ENCODE results near the gene PSMD8. TPM values are rescaled to one million over a fixed set of nuclear protein-coding genes. Genes with fewer than 3 reads are reported as not detected.

PSMD8 gene
- total RNA-seq, 4 donors from 2014 or later: 28.1 to 171 (median 78.5) TPM

- peaks cover 33% of the 10 kb centered on the region for H3K27me3 ChIP-seq
- no peak overlapping the region for H3K27ac ChIP-seq
- intact Hi-C loops (cut with DNase I; ENCODE audit: low total_unique reads): no loop called here
- no peaks in the 10 kb centered on the region for H3K36me3 ChIP-seq
- H3K4me3 ChIP-seq: no peak overlapping the region
- H3K4me1 ChIP-seq: peaks cover 4 to 10% (median 8%) of the 10 kb centered on the region in 4 donors
- TF ChIP-seq POLR2A (IDR thresholded peaks at IDR 0.05) (no peak), CTCF (IDR thresholded peaks at IDR 0.05) (no peak), POLR2AphosphoS5 (IDR thresholded peaks at IDR 0.05) (no peak), EP300 (IDR thresholded peaks at IDR 0.05; ENCODE audit: low read depth) (no peak)
- DNase-seq: no peak
- in situ Hi-C loops (cut with MboI; ENCODE audit: low pct_ligation_motif_present in 1 of 4, low pct_unique_long_range_greater_than_20kb in 1 of 4, low sequenced_read_pairs in 3 of 4): loop anchor here in 3 of 4 donors (25.0 kb wide), 3 partner anchors 191 to 541 kb away; partner anchors contain the start of genes MRPS12 (in 2 of the 3), SARS2 (in 2 of the 3), EIF3K (in 1 of the 3) and MAP4K1 (in 1 of the 3)
- H3K9me3 ChIP-seq: no peaks in the 10 kb centered on the region
- 90% methylated on average over 9 of the region's 9 CpGs; no CpG with 5 or more reads in 1 of the 2 donors for WGBS, 2 donors (ENCODE audit: low coverage in 1 of 2)
Observed at GRCh38 chr19:38420935-38421334, 46.6 kb downstream of the PSMD8 start.

GRCh38 chr19:38421856-38422255 lies 47.5 kb downstream of the PSMD8 start:
- TF ChIP-seq EP300 (IDR thresholded peaks at IDR 0.05; ENCODE audit: low read depth) (no peak), POLR2A (IDR thresholded peaks at IDR 0.05) (no peak), POLR2AphosphoS5 (IDR thresholded peaks at IDR 0.05) (no peak), CTCF (IDR thresholded peaks at IDR 0.05) (no peak)
- in situ Hi-C loops (cut with MboI; ENCODE audit: low pct_ligation_motif_present in 1 of 4, low pct_unique_long_range_greater_than_20kb in 1 of 4, low sequenced_read_pairs in 3 of 4) (loop anchor here in 3 of 4 donors (25.0 kb wide), 3 partner anchors 190 to 540 kb away; partner anchors contain the start of genes MRPS12 (in 2 of the 3), SARS2 (in 2 of the 3), EIF3K (in 1 of the 3) and MAP4K1 (in 1 of the 3)), intact Hi-C loops (cut with DNase I; ENCODE audit: low total_unique reads) (no loop called here)
- WGBS, 2 donors (ENCODE audit: low coverage in 1 of 2): 68 to 81% methylated on average over 6 to 14 of the region's 14 CpGs
- Histone ChIP-seq H3K27me3 (peaks cover 33% of the 10 kb centered on the region), H3K9me3 (no peaks in the 10 kb centered on the region), H3K36me3 (no peaks in the 10 kb centered on the region), H3K27ac (no peak overlapping the region), H3K4me3 (no peak overlapping the region), H3K4me1 (peaks cover 4 to 10% (median 8%) of the 10 kb centered on the region in 4 donors)
- no peak for DNase-seq

- H3K4me3 ChIP-seq: no peak overlapping the region
- TF ChIP-seq POLR2A (IDR thresholded peaks at IDR 0.05): no peak
- TF ChIP-seq POLR2AphosphoS5 (IDR thresholded peaks at IDR 0.05): no peak
- no peak for TF ChIP-seq CTCF (IDR thresholded peaks at IDR 0.05)
- no peak for TF ChIP-seq EP300 (IDR thresholded peaks at IDR 0.05; ENCODE audit: low read depth)
- H3K27me3 ChIP-seq: peaks cover 33% of the 10 kb centered on the region
- DNase-seq: no peak
- no peaks in the 10 kb centered on the region for H3K36me3 ChIP-seq
- no peaks in the 10 kb centered on the region for H3K9me3 ChIP-seq
- peaks cover 4 to 10% (median 8%) of the 10 kb centered on the region in 4 donors for H3K4me1 ChIP-seq
- in situ Hi-C loops (cut with MboI; ENCODE audit: low pct_ligation_motif_present in 1 of 4, low pct_unique_long_range_greater_than_20kb in 1 of 4, low sequenced_read_pairs in 3 of 4) (loop anchor here in 3 of 4 donors (25.0 kb wide), 3 partner anchors 190 to 540 kb away; partner anchors contain the start of genes MRPS12 (in 2 of the 3), SARS2 (in 2 of the 3), EIF3K (in 1 of the 3) and MAP4K1 (in 1 of the 3)), intact Hi-C loops (cut with DNase I; ENCODE audit: low total_unique reads) (no loop called here)
- H3K27ac ChIP-seq: no peak overlapping the region
- 72% methylated on average over 6 of the region's 7 CpGs; no CpG with 5 or more reads in 1 of the 2 donors for WGBS, 2 donors (ENCODE audit: low coverage in 1 of 2)
Observed at GRCh38 chr19:38422438-38422837, 48.1 kb downstream of the PSMD8 start.

- no peak for TF ChIP-seq CTCF (IDR thresholded peaks at IDR 0.05)
- no peak for TF ChIP-seq EP300 (IDR thresholded peaks at IDR 0.05; ENCODE audit: low read depth)
- no peak for TF ChIP-seq POLR2AphosphoS5 (IDR thresholded peaks at IDR 0.05)
- TF ChIP-seq POLR2A (IDR thresholded peaks at IDR 0.05): no peak
- 67 to 81% methylated on average over 1 to 5 of the region's 5 CpGs for WGBS, 2 donors (ENCODE audit: low coverage in 1 of 2)
- no peak overlapping the region for H3K4me3 ChIP-seq
- H3K4me1 ChIP-seq: no peaks in the 10 kb centered on the region
- H3K27ac ChIP-seq: no peak overlapping the region
- DNase-seq: no peak
- in situ Hi-C loops (cut with MboI; ENCODE audit: low pct_ligation_motif_present in 1 of 4, low pct_unique_long_range_greater_than_20kb in 1 of 4, low sequenced_read_pairs in 3 of 4) (loop anchor here in 3 of 4 donors (25.0 kb wide), 3 partner anchors 188 to 538 kb away; partner anchors contain the start of genes MRPS12 (in 2 of the 3), SARS2 (in 2 of the 3), EIF3K (in 1 of the 3) and MAP4K1 (in 1 of the 3)), intact Hi-C loops (cut with DNase I; ENCODE audit: low total_unique reads) (no loop called here)
- H3K27me3 ChIP-seq: peaks cover 24% of the 10 kb centered on the region
- no peaks in the 10 kb centered on the region for H3K36me3 ChIP-seq
- H3K9me3 ChIP-seq: no peaks in the 10 kb centered on the region
Observed at GRCh38 chr19:38424272-38424671, 49.9 kb downstream of the PSMD8 start.

All from transverse colon (tissue), 4 donors.